BLaER1 (cell line): ENCODE data around the gene SNX27.
A peak's percentile ranks its signal among the peaks of the same experiment; 100 is the strongest.
"Not testable (repeated sequence)": the region's sequence is repeated elsewhere in the genome, so short reads cannot be mapped to it uniquely, and the experiment has no call there.

Source experiments
- H3K27ac ChIP-seq: shearing (Covaris generic); formaldehyde crosslinking; 2 replicates; pipeline ENCODE4 v1.8.1; 2022
- H3K27me3 ChIP-seq: shearing (Covaris generic); formaldehyde crosslinking; 2 replicates; pipeline ENCODE4 v1.8.1; 2022
- H3K36me3 ChIP-seq: shearing (Covaris generic); formaldehyde crosslinking; 2 replicates; pipeline ENCODE4 v1.8.1; 2022
- H3K4me1 ChIP-seq: shearing (Covaris generic); formaldehyde crosslinking; 2 replicates; pipeline ENCODE4 v1.8.1; 2022
- H3K4me2 ChIP-seq: shearing (Covaris generic); formaldehyde crosslinking; 2 replicates; pipeline ENCODE4 v1.8.1; 2022
- H3K4me3 ChIP-seq: shearing (Covaris generic); formaldehyde crosslinking; 2 replicates; pipeline ENCODE4 v1.8.1; 2022
- H3K9ac ChIP-seq: shearing (Covaris generic); formaldehyde crosslinking; 2 replicates; pipeline ENCODE4 v1.8.1; 2022
- H3K9me3 ChIP-seq: shearing (Covaris generic); formaldehyde crosslinking; 2 replicates; pipeline ENCODE4 v1.8.1; 2022
- H4K20me1 ChIP-seq: shearing (Covaris generic); formaldehyde crosslinking; 2 replicates; pipeline ENCODE4 v1.8.1; 2022
- Cebpa-rat ChIP-seq: shearing (Covaris generic); IDR thresholded peaks from 2 replicates; pipeline ENCODE4 v1.8.1; 2022

SNX27 gene

GRCh38 chr1:151596166-151596953 lies 15.5 kb upstream of the SNX27 start:
- no peak overlapping the region for H3K9ac ChIP-seq
- H3K27me3 ChIP-seq = no peaks in the 10 kb centered on the region
- H3K4me3 ChIP-seq = no peak overlapping the region
- no peaks in the 10 kb centered on the region for H4K20me1 ChIP-seq
- H3K36me3 ChIP-seq = no peaks in the 10 kb centered on the region
- no peak for TF ChIP-seq Cebpa-rat
- no peak overlapping the region for H3K27ac ChIP-seq
- peaks cover 25% of the 10 kb centered on the region for H3K4me1 ChIP-seq
- H3K4me2 ChIP-seq = 0 out of 2 replicates have a peak overlapping the region, but pooled peaks have one; percentile 17
- H3K9me3 ChIP-seq = 0 out of 2 replicates have a peak, but pooled peaks cover under 1% of the 10 kb centered on the region

GRCh38 chr1:151602550-151602949 lies 9.3 kb upstream of the SNX27 start:
- not testable (repeated sequence) for H3K27me3 ChIP-seq, H3K4me2 ChIP-seq, H3K9me3 ChIP-seq, H3K36me3 ChIP-seq, H3K9ac ChIP-seq, H3K27ac ChIP-seq, H3K4me3 ChIP-seq, H4K20me1 ChIP-seq, H3K4me1 ChIP-seq

GRCh38 chr1:151604291-151604690 lies 7.6 kb upstream of the SNX27 start:
- Histone ChIP-seq H4K20me1 (no peaks in the 10 kb centered on the region), H3K27ac (no peak overlapping the region), H3K36me3 (no peaks in the 10 kb centered on the region), H3K27me3 (no peaks in the 10 kb centered on the region), H3K9ac (no peak overlapping the region), H3K4me2 (no peak overlapping the region), H3K9me3 (no peaks in the 10 kb centered on the region), H3K4me1 (no peaks in the 10 kb centered on the region), H3K4me3 (no peak overlapping the region)
- no peak for TF ChIP-seq Cebpa-rat

GRCh38 chr1:151606384-151606783 lies 5.5 kb upstream of the SNX27 start:
- H3K27ac ChIP-seq = no peak overlapping the region

GRCh38 chr1:151606857-151607256 lies 5.0 kb upstream of the SNX27 start:
- Histone ChIP-seq H3K9ac (no peak overlapping the region), H3K9me3 (no peaks in the 10 kb centered on the region), H3K4me1 (no peaks in the 10 kb centered on the region), H3K36me3 (no peaks in the 10 kb centered on the region), H3K4me2 (no peak overlapping the region), H3K27ac (no peak overlapping the region), H3K27me3 (no peaks in the 10 kb centered on the region), H3K4me3 (no peak overlapping the region), H4K20me1 (no peaks in the 10 kb centered on the region)
- no peak for TF ChIP-seq Cebpa-rat

More at GRCh38 chr1:151606384-151606783, 5.5 kb upstream of the SNX27 start:
- Histone ChIP-seq H3K4me1 (no peaks in the 10 kb centered on the region), H3K4me3 (no peak overlapping the region), H3K36me3 (no peaks in the 10 kb centered on the region), H3K9ac (no peak overlapping the region), H3K4me2 (no peak overlapping the region), H3K9me3 (no peaks in the 10 kb centered on the region), H3K27me3 (no peaks in the 10 kb centered on the region), H4K20me1 (no peaks in the 10 kb centered on the region)
- no peak for TF ChIP-seq Cebpa-rat

- Histone ChIP-seq H3K9me3 (no peaks in the 10 kb centered on the region), H3K36me3 (0 out of 2 replicates have a peak, but pooled peaks cover 4% of the 10 kb centered on the region), H3K4me1 (peaks cover 23% of the 10 kb centered on the region), H4K20me1 (peaks cover 21% of the 10 kb centered on the region), H3K9ac (no peak overlapping the region), H3K4me3 (no peak overlapping the region), H3K4me2 (no peak overlapping the region), H3K27me3 (no peaks in the 10 kb centered on the region), H3K27ac (no peak overlapping the region)
- TF ChIP-seq Cebpa-rat = no peak
These were observed 1.7 kb upstream of the SNX27 start for GRCh38 chr1:151610142-151610541.

- peaks cover 33% of the 10 kb centered on the region for H4K20me1 ChIP-seq
- H3K27me3 ChIP-seq = no peaks in the 10 kb centered on the region
- H3K4me1 ChIP-seq = peaks cover 32% of the 10 kb centered on the region
- no peak overlapping the region for H3K9ac ChIP-seq
- H3K4me2 ChIP-seq = 0 out of 2 replicates have a peak overlapping the region, but pooled peaks have one; percentile 26
- H3K9me3 ChIP-seq = no peaks in the 10 kb centered on the region
- H3K36me3 ChIP-seq = 0 out of 2 replicates have a peak, but pooled peaks cover 8% of the 10 kb centered on the region
- peak; percentile 83 for TF ChIP-seq Cebpa-rat
- peak overlapping the region; percentile 95; the same call in 1 of the 2 replicates for H3K4me3 ChIP-seq
- H3K27ac ChIP-seq = no peak overlapping the region
These were observed 511 bp upstream of the SNX27 start for GRCh38 chr1:151611288-151611790.

- peak overlapping the region; percentile 93 for H3K9ac ChIP-seq
- H3K4me1 ChIP-seq = peaks cover 32% of the 10 kb centered on the region
- H3K27me3 ChIP-seq = no peaks in the 10 kb centered on the region
- peaks cover 46% of the 10 kb centered on the region for H4K20me1 ChIP-seq
- H3K9me3 ChIP-seq = no peaks in the 10 kb centered on the region
- H3K4me3 ChIP-seq = peak overlapping the region; percentile 95
- 0 out of 2 replicates have a peak, but pooled peaks cover 8% of the 10 kb centered on the region for H3K36me3 ChIP-seq
- peak overlapping the region; percentile 87 for H3K4me2 ChIP-seq
- TF ChIP-seq Cebpa-rat = no peak
- peak overlapping the region; percentile 95 for H3K27ac ChIP-seq
These were observed 841 bp downstream of the SNX27 start for GRCh38 chr1:151612501-151613281.

- Histone ChIP-seq H3K4me3 (peak overlapping the region; percentile 95), H4K20me1 (peaks cover 53% of the 10 kb centered on the region), H3K27me3 (no peaks in the 10 kb centered on the region), H3K9me3 (no peaks in the 10 kb centered on the region), H3K36me3 (0 out of 2 replicates have a peak, but pooled peaks cover 8% of the 10 kb centered on the region), H3K4me2 (peak overlapping the region; percentile 87), H3K9ac (peak overlapping the region; percentile 93), H3K4me1 (peaks cover 32% of the 10 kb centered on the region), H3K27ac (no peak overlapping the region)
- TF ChIP-seq Cebpa-rat = no peak
These were observed 1.5 kb downstream of the SNX27 start for GRCh38 chr1:151613282-151613780.
